Measurements from ENCODE around the gene RGMA. TPM values are rescaled to one million over a fixed set of nuclear protein-coding genes. Genes with fewer than 3 reads are reported as not detected.
"Not testable (repeated sequence)": the region's sequence is repeated elsewhere in the genome, so short reads cannot be mapped to it uniquely, and the experiment has no call there.

RGMA gene
- total RNA-seq, 6 experiments from 2014 or later, result 0.06 to 0.32 (median 0.25) TPM; not detected in 2

DNA sequence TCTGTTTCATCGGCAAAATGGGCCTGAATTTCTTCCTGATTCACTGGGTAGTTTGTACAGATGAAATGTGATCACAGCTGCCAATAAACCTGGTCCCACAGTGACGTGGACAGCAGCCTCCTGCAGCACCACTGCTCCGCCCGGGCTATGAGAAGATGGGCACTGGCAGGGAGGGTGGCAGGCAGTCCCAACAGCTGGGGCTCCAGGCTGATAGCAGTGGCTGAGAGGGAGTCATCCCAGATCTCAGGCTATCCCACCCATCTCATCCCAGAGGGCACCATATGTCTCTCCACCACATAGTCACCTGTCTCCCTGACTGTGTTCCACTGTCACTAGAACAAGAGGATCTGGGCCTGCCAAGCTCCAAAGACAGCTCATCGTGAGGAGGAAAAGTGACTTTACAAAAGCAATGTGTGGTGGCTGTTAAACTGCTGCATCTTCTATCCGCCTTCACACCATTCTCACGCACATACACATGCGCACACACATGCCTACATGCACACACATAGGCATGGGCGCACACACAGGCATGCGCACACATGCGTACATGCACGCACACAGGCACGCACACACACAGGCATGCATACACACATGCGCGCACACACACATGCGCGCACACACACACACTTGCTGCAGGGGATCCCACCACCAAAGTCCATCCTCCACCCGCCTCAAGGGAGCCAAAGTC, 46.2 kb downstream of the RGMA start:
- H3K27ac ChIP-seq, result no peak overlapping the region
- 78% methylated on average over 16 of the region's 18 CpGs for WGBS (ENCODE audit: insufficient coverage, low coverage, low lambda C conversion rate, missing lambda C conversion rate)
- no peaks in the 10 kb centered on the region for H3K36me3 ChIP-seq
- H3K27me3 ChIP-seq, result no peaks in the 10 kb centered on the region
- intact Hi-C loops (cut with DNase I), result no loop called here
- ATAC-seq (no peak), DNase-seq (peak in 2 of 3 donors; percentile 7 to 32)
- no peaks in the 10 kb centered on the region for H3K4me1 ChIP-seq
- no peak for TF ChIP-seq POLR2A (IDR thresholded peaks at IDR 0.05)
- TF ChIP-seq, protein P1, sequence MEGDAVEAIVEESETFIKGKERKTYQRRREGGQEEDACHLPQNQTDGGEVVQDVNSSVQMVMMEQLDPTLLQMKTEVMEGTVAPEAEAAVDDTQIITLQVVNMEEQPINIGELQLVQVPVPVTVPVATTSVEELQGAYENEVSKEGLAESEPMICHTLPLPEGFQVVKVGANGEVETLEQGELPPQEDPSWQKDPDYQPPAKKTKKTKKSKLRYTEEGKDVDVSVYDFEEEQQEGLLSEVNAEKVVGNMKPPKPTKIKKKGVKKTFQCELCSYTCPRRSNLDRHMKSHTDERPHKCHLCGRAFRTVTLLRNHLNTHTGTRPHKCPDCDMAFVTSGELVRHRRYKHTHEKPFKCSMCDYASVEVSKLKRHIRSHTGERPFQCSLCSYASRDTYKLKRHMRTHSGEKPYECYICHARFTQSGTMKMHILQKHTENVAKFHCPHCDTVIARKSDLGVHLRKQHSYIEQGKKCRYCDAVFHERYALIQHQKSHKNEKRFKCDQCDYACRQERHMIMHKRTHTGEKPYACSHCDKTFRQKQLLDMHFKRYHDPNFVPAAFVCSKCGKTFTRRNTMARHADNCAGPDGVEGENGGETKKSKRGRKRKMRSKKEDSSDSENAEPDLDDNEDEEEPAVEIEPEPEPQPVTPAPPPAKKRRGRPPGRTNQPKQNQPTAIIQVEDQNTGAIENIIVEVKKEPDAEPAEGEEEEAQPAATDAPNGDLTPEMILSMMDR (IDR thresholded peaks at IDR 0.05), result no peak
- H3K9me3 ChIP-seq, result no peaks in the 10 kb centered on the region
- no peak overlapping the region for H3K4me3 ChIP-seq

DNA sequence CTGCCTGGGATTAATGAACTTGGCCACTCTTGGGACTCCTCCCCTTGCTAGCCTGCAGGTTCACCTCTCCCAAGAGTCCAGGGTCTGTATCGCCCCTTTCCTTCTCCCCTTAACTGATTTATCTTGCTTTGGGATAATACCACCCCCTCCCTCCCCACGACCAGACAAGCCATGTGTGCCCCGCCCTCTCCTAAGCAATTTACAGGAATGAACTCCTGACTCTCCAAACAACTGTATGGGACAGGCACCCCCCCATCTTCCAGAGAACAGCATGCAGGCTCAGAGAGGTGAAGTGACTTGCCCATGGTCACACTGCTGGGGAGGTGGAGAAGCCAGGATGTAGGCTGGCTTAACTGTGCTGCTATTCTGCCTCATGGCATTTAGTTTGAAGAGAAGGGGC, 46.8 kb downstream of the RGMA start:
- Histone ChIP-seq H3K9me3 (no peaks in the 10 kb centered on the region), H3K27me3 (no peaks in the 10 kb centered on the region), H3K4me1 (no peaks in the 10 kb centered on the region), H3K27ac (no peak overlapping the region), H3K4me3 (no peak overlapping the region), H3K36me3 (no peaks in the 10 kb centered on the region)
- DNase-seq (peak in 1 of 3 donors; percentile 6), ATAC-seq (no peak)
- 28% methylated on average over 3 of the region's 3 CpGs for WGBS (ENCODE audit: insufficient coverage, low coverage, low lambda C conversion rate, missing lambda C conversion rate)
- TF ChIP-seq, protein P1 (IDR thresholded peaks at IDR 0.05), result no peak
- no peak for TF ChIP-seq POLR2A (IDR thresholded peaks at IDR 0.05)
- intact Hi-C loops (cut with DNase I), result no loop called here

DNA sequence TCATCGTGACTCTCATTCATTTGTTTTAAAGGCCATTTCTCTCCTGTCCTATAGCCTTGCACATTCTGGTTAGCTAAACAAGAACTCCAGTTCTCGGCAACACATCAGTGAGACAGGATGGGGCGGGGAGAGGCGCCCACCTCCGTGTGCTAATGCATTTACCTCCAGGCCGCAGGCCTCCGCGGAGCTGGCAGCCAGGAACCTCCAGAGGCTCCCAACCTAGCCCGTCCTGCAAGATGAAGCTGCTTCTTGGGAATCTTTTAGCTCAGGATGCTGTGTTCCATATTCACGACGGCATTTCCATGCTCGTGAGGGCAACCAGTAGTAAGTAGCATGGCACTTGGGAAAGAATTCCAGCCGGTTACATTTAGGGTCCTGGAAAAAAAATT, 47.9 kb downstream of the RGMA start:
- peak in 1 of 3 donors; percentile 5 for DNase-seq
- H3K27me3 ChIP-seq, result no peaks in the 10 kb centered on the region
- TF ChIP-seq POLR2A (IDR thresholded peaks at IDR 0.05), result no peak
- TF ChIP-seq, protein P1 (IDR thresholded peaks at IDR 0.05), result no peak
- 67% methylated on average over 13 of the region's 13 CpGs for WGBS (ENCODE audit: insufficient coverage, low coverage, low lambda C conversion rate, missing lambda C conversion rate)
- H3K4me3 ChIP-seq, result no peak overlapping the region
- intact Hi-C loops (cut with DNase I), result no loop called here
- H3K9me3 ChIP-seq, result no peaks in the 10 kb centered on the region
- no peak for ATAC-seq
- H3K36me3 ChIP-seq, result no peaks in the 10 kb centered on the region
- H3K27ac ChIP-seq, result no peak overlapping the region
- H3K4me1 ChIP-seq, result no peaks in the 10 kb centered on the region

DNA sequence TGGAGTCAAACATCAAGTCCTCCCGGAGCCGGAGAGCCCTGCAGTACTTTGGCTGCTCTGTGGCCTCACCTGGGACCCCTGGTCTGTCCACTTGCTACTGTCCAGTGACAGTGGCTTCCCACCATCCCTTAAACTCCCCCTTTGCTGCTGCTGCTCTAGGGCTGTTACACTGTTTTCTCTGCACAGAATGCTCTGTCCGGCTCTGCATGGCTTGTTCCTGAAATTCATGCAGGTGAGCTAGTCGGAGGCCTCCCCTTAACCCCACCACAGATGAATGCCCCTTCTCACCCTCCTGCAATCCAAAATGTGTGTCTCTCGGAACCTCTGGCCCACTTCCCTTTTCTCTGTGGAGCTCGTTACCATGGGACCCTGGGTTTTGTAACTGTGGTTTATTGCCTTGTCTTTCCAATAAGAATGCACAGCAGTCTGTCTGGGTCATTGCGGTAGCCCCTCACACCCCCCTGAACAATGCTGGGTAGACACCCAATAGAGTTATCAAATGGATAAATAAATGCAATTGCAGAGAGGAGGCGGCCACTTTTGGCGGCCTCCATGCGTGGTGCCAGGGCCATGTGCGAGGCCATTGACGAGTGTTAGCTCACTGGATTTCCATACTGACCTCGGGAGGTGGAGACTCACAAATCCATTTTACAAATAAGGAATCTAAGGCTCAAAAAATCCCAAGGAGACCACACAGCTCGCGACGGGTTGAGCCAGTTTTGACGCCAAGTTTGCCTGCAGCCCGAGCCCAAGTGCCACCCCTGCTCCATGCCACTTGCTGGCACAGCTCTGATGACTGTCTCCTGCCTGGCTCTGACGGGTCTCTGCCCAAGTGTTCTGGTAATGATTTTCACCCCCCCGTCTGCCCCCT, 48.5 kb downstream of the RGMA start:
- H3K27ac ChIP-seq, result no peak overlapping the region
- no peaks in the 10 kb centered on the region for H3K27me3 ChIP-seq
- H3K4me3 ChIP-seq, result no peak overlapping the region
- intact Hi-C loops (cut with DNase I), result no loop called here
- 72% methylated on average over 13 of the region's 20 CpGs for WGBS (ENCODE audit: insufficient coverage, low coverage, low lambda C conversion rate, missing lambda C conversion rate)
- no peaks in the 10 kb centered on the region for H3K4me1 ChIP-seq
- no peaks in the 10 kb centered on the region for H3K9me3 ChIP-seq
- ATAC-seq (no peak), DNase-seq (peak in 1 of 3 donors; percentile 5)
- no peak for TF ChIP-seq POLR2A (IDR thresholded peaks at IDR 0.05)
- TF ChIP-seq, protein P1 (IDR thresholded peaks at IDR 0.05), result no peak
- no peaks in the 10 kb centered on the region for H3K36me3 ChIP-seq

DNA sequence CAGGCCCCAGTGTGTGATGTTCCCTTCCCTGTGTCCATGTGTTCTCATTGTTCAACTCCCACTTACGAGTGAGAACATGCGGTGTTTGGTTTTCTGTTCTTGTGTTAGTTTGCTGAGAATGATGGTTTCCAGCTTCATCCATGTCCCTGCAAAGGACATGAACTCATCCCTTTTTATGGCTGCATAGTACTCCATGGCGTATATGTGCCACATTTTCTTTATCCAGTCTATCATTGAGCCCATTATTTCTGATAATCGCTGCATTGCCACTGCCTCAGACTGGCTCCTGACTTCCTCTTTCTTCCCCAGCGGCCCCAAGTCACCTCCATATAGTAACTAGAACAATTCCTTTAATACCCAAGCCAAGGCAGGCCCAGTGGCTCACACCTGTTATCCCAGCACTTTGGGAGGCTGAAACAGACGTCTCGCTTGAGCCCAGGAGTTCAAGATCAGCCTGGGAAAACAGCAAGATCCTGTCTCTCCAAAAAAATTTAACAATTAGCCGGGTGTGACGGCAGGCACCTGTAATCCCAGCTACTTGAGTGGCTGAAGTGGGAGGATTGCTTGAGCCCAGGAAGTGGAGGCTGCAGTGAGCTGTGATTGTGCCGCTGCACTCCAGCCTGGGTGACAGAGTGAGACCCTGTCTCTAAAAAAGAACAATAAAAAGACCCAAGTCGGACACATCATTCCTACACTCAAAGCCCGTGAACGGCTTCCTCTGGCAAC, 49.3 kb downstream of the RGMA start:
- ATAC-seq, H3K27ac ChIP-seq, H3K36me3 ChIP-seq, H3K9me3 ChIP-seq, H3K4me3 ChIP-seq, H3K4me1 ChIP-seq, H3K27me3 ChIP-seq: not testable (repeated sequence)
- DNase-seq, result peak in 1 of 3 donors; percentile 9
- intact Hi-C loops (cut with DNase I), result loop anchor here (5.0 to 10.0 kb wide), 2 partner anchors 1083 to 1085 kb away; no protein-coding TSS in a partner anchor
- 72% methylated on average over 10 of the region's 13 CpGs for WGBS (ENCODE audit: insufficient coverage, low coverage, low lambda C conversion rate, missing lambda C conversion rate)

All from right lobe of liver (tissue), 6 donors.